Ishikawa (cell line): ENCODE measurements around the gene PLXNA2.

Experiments used
- CEBPB ChIP-seq: IDR thresholded peaks from 2 replicates; pipeline ENCODE4 v1.6.1; 2012
- EP300 ChIP-seq: IDR thresholded peaks from 2 replicates; pipeline ENCODE4 v1.6.1; 2012; ENCODE audit warnings: borderline replicate concordance
- RAD21 ChIP-seq: IDR thresholded peaks from 2 replicates; pipeline ENCODE4 v1.6.1; 2012; ENCODE audit warnings: low read depth
- TAF1 ChIP-seq: IDR thresholded peaks from 2 replicates; pipeline ENCODE4 v1.6.1; 2012; ENCODE audit warnings: low read depth, mild to moderate bottlenecking
- YY1 ChIP-seq: IDR thresholded peaks from 2 replicates; pipeline ENCODE4 v1.6.1; 2012; ENCODE audit warnings: low read depth
- ZBTB7A ChIP-seq: IDR thresholded peaks from 2 replicates; pipeline ENCODE4 v1.6.1; 2012; ENCODE audit warnings: low read depth
- TF ChIP-seq, protein P1 (sequence below): IDR thresholded peaks from 2 replicates; pipeline ENCODE4 v1.6.1; 2012; ENCODE audit warnings: low read depth, mild to moderate bottlenecking
- TF ChIP-seq, protein P2 (sequence below): IDR thresholded peaks from 2 replicates; pipeline ENCODE4 v1.6.1; 2012

DNA sequence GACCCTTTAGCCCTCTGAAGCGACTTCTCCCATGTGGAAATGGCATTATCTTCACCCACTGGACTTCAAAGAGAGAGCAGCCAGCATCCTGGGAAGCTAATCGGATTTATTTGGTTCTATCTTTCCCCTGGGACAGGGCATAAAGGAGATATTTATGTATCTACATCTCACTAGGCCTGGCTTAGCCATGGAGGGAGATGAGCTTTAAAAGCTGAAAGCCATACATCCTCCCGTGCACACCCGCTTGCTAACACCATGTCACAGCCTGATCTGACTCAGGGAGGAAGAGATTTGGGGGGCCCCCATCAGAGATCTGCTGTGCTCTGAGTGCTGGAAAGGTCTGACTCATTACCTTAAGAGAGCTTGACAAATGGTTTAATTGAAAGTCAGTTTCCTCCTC lies 155.9 kb downstream of the PLXNA2 start:
- TF ChIP-seq EP300, result no peak
- no peak for TF ChIP-seq CEBPB
- TF ChIP-seq, protein P1, sequence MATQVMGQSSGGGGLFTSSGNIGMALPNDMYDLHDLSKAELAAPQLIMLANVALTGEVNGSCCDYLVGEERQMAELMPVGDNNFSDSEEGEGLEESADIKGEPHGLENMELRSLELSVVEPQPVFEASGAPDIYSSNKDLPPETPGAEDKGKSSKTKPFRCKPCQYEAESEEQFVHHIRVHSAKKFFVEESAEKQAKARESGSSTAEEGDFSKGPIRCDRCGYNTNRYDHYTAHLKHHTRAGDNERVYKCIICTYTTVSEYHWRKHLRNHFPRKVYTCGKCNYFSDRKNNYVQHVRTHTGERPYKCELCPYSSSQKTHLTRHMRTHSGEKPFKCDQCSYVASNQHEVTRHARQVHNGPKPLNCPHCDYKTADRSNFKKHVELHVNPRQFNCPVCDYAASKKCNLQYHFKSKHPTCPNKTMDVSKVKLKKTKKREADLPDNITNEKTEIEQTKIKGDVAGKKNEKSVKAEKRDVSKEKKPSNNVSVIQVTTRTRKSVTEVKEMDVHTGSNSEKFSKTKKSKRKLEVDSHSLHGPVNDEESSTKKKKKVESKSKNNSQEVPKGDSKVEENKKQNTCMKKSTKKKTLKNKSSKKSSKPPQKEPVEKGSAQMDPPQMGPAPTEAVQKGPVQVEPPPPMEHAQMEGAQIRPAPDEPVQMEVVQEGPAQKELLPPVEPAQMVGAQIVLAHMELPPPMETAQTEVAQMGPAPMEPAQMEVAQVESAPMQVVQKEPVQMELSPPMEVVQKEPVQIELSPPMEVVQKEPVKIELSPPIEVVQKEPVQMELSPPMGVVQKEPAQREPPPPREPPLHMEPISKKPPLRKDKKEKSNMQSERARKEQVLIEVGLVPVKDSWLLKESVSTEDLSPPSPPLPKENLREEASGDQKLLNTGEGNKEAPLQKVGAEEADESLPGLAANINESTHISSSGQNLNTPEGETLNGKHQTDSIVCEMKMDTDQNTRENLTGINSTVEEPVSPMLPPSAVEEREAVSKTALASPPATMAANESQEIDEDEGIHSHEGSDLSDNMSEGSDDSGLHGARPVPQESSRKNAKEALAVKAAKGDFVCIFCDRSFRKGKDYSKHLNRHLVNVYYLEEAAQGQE, result no peak
- TF ChIP-seq TAF1, result no peak
- TF ChIP-seq, protein P2, sequence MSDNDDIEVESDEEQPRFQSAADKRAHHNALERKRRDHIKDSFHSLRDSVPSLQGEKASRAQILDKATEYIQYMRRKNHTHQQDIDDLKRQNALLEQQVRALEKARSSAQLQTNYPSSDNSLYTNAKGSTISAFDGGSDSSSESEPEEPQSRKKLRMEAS, result no peak
- TF ChIP-seq RAD21, result no peak
- TF ChIP-seq ZBTB7A, result no peak
- no peak for TF ChIP-seq YY1
